ENCODE data around the gene ADAM23. TPM values are rescaled to one million over a fixed set of nuclear protein-coding genes. Genes with fewer than 3 reads are reported as not detected.

Gene ADAM23
- total and polyA plus RNA-seq, 2 experiments from 2014 or later, result 11.8 to 15.9 TPM

- TF ChIP-seq ETS1 (IDR thresholded peaks at IDR 0.05) (no peak), STAT1 (IDR thresholded peaks at IDR 0.05; ENCODE audit: unreplicated experiment) (no peak), EZH2 (IDR thresholded peaks at IDR 0.05; ENCODE audit: low read depth, unreplicated experiment) (no peak)
Measured at GRCh38 chr2:206639636-206640035, 196.3 kb downstream of the ADAM23 start (continued).

GRCh38 chr2:206641226-206641625 is 197.9 kb downstream of the ADAM23 start:
- DNase-seq (ENCODE audit: low spot score) (peak; percentile 21), ATAC-seq (no peak)
- Histone ChIP-seq H3F3A (replicated peaks; ENCODE audit: low read depth) (no peaks in the 10 kb centered on the region), H3K4me1 (ENCODE audit: insufficient read depth) (0 out of 2 replicates have a peak, but pooled peaks cover 3% of the 10 kb centered on the region), H2AFZ (no peak overlapping the region; the same call in 1 of the 2 replicates), H4K20me1 (replicated peaks; ENCODE audit: insufficient read depth) (0 out of 2 replicates have a peak, but pooled peaks cover 4% of the 10 kb centered on the region), H3K27ac (ENCODE audit: low read depth) (no peak overlapping the region), H3K4me2 (peak overlapping the region; percentile 91), H3K36me3 (ENCODE audit: insufficient read depth) (no peaks in the 10 kb centered on the region), H3K4me3 (peak overlapping the region; percentile 64; the same call in 1 of the 2 replicates), H3K79me2 (replicated peaks; ENCODE audit: insufficient read depth) (no peaks in the 10 kb centered on the region), H3K27me3 (ENCODE audit: insufficient read depth) (peaks cover 57% of the 10 kb centered on the region), H3K9me2 (ENCODE audit: insufficient read depth) (no peaks in the 10 kb centered on the region)
- H3K9me3 Mint-ChIP-seq, result no peaks in the 10 kb centered on the region
- no peak overlapping the region for H3K27ac Mint-ChIP-seq
- H3K4me3 Mint-ChIP-seq, result peak overlapping the region; percentile 81
- H3K27me3 Mint-ChIP-seq (ENCODE audit: insufficient read depth, low read depth, poor library complexity), result peaks cover 1% of the 10 kb centered on the region
- H3K36me3 Mint-ChIP-seq (ENCODE audit: low read depth), result no peaks in the 10 kb centered on the region
- H3K4me1 Mint-ChIP-seq, result peaks cover 2% of the 10 kb centered on the region; the same call in 1 of the 3 replicates
- TF ChIP-seq ETS1 (IDR thresholded peaks at IDR 0.05), result no peak
- TF ChIP-seq POLR2AphosphoS5 (IDR thresholded peaks at IDR 0.05; ENCODE audit: low read depth), result no peak
- no peak for TF ChIP-seq ZNF331 (CRISPR knock-in tag; IDR thresholded peaks at IDR 0.05; ENCODE audit: low read depth)
- no peak for TF ChIP-seq JUNB (IDR thresholded peaks at IDR 0.05; ENCODE audit: unreplicated experiment)
- TF ChIP-seq STAT1 (IDR thresholded peaks at IDR 0.05; ENCODE audit: unreplicated experiment), result no peak

GRCh38 chr2:206642075-206643025 is 199.0 kb downstream of the ADAM23 start, which contains the start of gene FAM237A:
TSS of gene FAM237A (plus strand) at chr2:206642487. CDS start at chr2:206644237, 1,750 bp downstream.
- Histone ChIP-seq H3K79me2 (replicated peaks; ENCODE audit: insufficient read depth) (no peaks in the 10 kb centered on the region), H2AFZ (peak within 1 kb of the TSS; percentile 91), H3F3A (replicated peaks; ENCODE audit: low read depth) (no peaks in the 10 kb centered on the region), H3K9me2 (ENCODE audit: insufficient read depth) (no peaks in the 10 kb centered on the region), H3K4me1 (ENCODE audit: insufficient read depth) (0 out of 2 replicates have a peak, but pooled peaks cover 3% of the 10 kb centered on the region), H3K4me3 (peak within 1 kb of the TSS; percentile 64), H3K27me3 (ENCODE audit: insufficient read depth) (peaks cover 57% of the 10 kb centered on the region), H3K4me2 (peak within 1 kb of the TSS; percentile 91), H4K20me1 (replicated peaks; ENCODE audit: insufficient read depth) (0 out of 2 replicates have a peak, but pooled peaks cover 4% of the 10 kb centered on the region), H3K36me3 (ENCODE audit: insufficient read depth) (no peaks in the 10 kb centered on the region), H3K27ac (ENCODE audit: low read depth) (no peak within 1 kb of the TSS)
- no peaks in the 10 kb centered on the region for H3K27me3 Mint-ChIP-seq (ENCODE audit: insufficient read depth, low read depth, poor library complexity)
- no peaks in the 10 kb centered on the region for H3K9me3 Mint-ChIP-seq
- H3K4me3 Mint-ChIP-seq, result peak within 1 kb of the TSS; percentile 81
- TF ChIP-seq, protein P1, sequence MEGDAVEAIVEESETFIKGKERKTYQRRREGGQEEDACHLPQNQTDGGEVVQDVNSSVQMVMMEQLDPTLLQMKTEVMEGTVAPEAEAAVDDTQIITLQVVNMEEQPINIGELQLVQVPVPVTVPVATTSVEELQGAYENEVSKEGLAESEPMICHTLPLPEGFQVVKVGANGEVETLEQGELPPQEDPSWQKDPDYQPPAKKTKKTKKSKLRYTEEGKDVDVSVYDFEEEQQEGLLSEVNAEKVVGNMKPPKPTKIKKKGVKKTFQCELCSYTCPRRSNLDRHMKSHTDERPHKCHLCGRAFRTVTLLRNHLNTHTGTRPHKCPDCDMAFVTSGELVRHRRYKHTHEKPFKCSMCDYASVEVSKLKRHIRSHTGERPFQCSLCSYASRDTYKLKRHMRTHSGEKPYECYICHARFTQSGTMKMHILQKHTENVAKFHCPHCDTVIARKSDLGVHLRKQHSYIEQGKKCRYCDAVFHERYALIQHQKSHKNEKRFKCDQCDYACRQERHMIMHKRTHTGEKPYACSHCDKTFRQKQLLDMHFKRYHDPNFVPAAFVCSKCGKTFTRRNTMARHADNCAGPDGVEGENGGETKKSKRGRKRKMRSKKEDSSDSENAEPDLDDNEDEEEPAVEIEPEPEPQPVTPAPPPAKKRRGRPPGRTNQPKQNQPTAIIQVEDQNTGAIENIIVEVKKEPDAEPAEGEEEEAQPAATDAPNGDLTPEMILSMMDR (conservative IDR thresholded peaks at IDR 0.05; ENCODE audit: low read depth in 2 of 2), result no peak
- no peak for TF ChIP-seq ZNF331 (CRISPR knock-in tag; IDR thresholded peaks at IDR 0.05; ENCODE audit: low read depth)
- TF ChIP-seq, protein P2, sequence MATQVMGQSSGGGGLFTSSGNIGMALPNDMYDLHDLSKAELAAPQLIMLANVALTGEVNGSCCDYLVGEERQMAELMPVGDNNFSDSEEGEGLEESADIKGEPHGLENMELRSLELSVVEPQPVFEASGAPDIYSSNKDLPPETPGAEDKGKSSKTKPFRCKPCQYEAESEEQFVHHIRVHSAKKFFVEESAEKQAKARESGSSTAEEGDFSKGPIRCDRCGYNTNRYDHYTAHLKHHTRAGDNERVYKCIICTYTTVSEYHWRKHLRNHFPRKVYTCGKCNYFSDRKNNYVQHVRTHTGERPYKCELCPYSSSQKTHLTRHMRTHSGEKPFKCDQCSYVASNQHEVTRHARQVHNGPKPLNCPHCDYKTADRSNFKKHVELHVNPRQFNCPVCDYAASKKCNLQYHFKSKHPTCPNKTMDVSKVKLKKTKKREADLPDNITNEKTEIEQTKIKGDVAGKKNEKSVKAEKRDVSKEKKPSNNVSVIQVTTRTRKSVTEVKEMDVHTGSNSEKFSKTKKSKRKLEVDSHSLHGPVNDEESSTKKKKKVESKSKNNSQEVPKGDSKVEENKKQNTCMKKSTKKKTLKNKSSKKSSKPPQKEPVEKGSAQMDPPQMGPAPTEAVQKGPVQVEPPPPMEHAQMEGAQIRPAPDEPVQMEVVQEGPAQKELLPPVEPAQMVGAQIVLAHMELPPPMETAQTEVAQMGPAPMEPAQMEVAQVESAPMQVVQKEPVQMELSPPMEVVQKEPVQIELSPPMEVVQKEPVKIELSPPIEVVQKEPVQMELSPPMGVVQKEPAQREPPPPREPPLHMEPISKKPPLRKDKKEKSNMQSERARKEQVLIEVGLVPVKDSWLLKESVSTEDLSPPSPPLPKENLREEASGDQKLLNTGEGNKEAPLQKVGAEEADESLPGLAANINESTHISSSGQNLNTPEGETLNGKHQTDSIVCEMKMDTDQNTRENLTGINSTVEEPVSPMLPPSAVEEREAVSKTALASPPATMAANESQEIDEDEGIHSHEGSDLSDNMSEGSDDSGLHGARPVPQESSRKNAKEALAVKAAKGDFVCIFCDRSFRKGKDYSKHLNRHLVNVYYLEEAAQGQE (IDR thresholded peaks at IDR 0.05; ENCODE audit: unreplicated experiment), result peak; percentile 91
- peak; percentile 10 for TF ChIP-seq EZH2 (IDR thresholded peaks at IDR 0.05; ENCODE audit: low read depth, unreplicated experiment)
- H3K27ac Mint-ChIP-seq, result no peak within 1 kb of the TSS
- H3K36me3 Mint-ChIP-seq (ENCODE audit: low read depth), result no peaks in the 10 kb centered on the region
- H3K4me1 Mint-ChIP-seq, result peaks cover 2% of the 10 kb centered on the region; the same call in 1 of the 3 replicates
- DNase-seq (ENCODE audit: low spot score) (peak; percentile 94), ATAC-seq (peak; percentile 87)

Data from GM23338 (cell line).